Stimulated activated CD4-positive, alpha-beta T cell treated with anti-CD3 and anti-CD28 coated beads, Interleukin-4, amount 100 ng/mL, for 4 hours (primary cell): ENCODE measurements around the gene GLA.

Experiments used
- DNase-seq, 2 experiments: peaks; one replicate each; pipeline ENCODE4 v3.0.0-alpha.2; 2020

Gene GLA

DNA sequence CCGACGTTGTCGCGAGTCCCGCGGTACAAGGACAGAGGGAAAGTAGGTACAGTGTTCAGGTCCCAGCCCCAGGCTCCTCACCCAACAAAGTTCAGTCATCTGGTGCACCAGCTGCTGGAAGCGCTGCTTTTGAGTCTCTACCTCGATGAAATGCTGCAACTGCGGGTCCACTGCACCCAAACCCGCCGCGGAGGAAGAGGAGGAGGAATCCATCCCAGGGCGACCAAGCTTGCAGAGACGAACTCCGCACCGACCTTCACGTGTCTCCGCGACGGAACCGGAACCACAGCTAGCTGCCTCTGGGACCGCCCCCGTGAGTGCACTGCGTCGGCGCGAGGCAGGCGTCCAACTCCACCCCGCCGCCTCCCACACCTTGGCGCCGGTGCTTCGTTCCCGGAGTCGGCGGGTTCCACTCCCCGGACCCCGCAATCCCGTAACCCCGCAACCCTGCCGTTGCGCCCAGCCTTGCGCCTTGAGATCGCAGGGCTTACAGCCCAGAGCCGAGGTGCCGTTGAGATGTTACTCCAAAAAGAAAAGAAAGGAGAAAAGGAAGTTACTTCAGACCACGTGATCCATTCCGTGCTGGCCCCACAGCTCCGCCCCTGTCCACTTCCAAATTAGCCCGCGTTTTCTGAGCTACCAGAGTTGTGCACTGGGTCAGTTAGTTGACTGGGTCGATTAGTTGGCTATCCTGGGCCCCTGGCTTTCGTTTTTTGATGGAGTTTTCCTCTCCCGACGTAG lies 59.1 kb downstream of the GLA start, which contains the start of gene TIMM8A:
Gene TIMM8A, minus strand, starts transcription at position 291 of the 741 bp plus-strand sequence. Its CDS starts 78 bp downstream, at position 213.
- peak; percentile 73 to 79 for DNase-seq

DNA sequence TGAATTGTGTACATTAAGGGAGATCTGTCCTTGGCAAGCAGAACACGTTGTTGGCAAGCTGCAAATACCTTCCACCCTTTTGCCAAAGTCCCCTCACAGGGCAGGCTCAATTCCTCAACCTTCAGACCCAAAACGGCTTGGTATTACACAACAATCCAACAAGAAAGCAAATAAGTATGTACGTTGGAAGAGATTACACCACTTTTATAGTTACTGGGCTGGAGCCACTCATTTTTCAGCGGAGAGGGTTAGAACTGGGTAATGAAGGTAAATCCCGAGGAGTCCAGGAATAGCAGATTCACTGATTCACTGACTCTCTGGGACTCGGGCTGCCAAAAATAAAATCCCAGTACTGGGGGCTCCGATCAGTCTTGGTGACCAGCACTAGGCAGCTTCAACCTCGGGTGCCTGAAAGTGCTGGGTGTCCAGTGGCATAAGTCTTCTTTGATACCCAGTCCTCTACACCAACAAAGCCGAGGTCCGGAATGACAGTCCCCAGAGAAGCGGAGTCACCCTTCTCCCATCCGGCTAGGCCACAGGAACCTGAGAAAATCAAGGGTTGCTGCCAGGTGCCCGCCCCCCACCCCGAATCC lies 59.8 kb downstream of the GLA start:
- DNase-seq: peak in 1 of 2 experiments; percentile 1
